Pancreas (tissue), 10 donors: ENCODE data around the gene MRPL58. TPM values are rescaled to one million over a fixed set of nuclear protein-coding genes. Genes with fewer than 3 reads are reported as not detected.

Experiments
- ATAC-seq, 4 donors: fragments of 200-7000 bp; cut with Tn5 transposase; one replicate each; pipeline versions ENCODE4 v1.8.0 to v1.9.1; 2020; ENCODE audit warnings: mild to moderate bottlenecking in 4 of 4, moderate library complexity in 4 of 4
- DNase-seq, 6 donors: peaks; one replicate each; pipeline ENCODE4 v3.0.0-alpha.2; 2020
- FAIRE-seq: peaks from 2 replicates; lab custom pipeline; 2012; peaks lifted over from hg19 to GRCh38; lab: Jason Lieb, UNC
- H3K27ac ChIP-seq, 4 donors: fragments of 200-600 bp; sonication (generic); 1 replicate in 3 of 4; 2 replicates in 1 of 4; pipeline versions ENCODE4 v1.5.0 to v1.8.0; 2020
- H3K27me3 ChIP-seq, 4 donors: fragments of 200-600 bp; one replicate each; pipeline ENCODE4 v1.8.0; 2021
- H3K36me3 ChIP-seq, 3 donors: fragments of 200-600 bp; sonication (generic) in 1 of 3; one replicate each; pipeline versions ENCODE4 v1.5.0 to v1.8.0; 2020 to 2021
- H3K4me1 ChIP-seq, 3 donors: fragments of 200-600 bp; one replicate each; pipeline ENCODE4 v1.8.0; 2021
- H3K4me3 ChIP-seq, 4 donors: fragments of 200-600 bp; sonication (generic) in 2 of 4; one replicate each; pipeline versions ENCODE4 v1.5.0 to v1.8.0; 2020 to 2021
- H3K9me3 ChIP-seq, 4 donors: fragments of 200-600 bp; one replicate each; pipeline ENCODE4 v1.8.0; 2021
- WGBS, 2 donors: extraction: QIAGEN DNeasy Blood & Tissue Kit; methylation state at CpG; one replicate each; pipeline ENCODE4 v1.1.7; 2013; 5-methylcytosine and 5-hydroxymethylcytosine counted together
- intact Hi-C, 3 donors: fragments of 100-400 bp; cut with DNase I; formaldehyde crosslinking; loops; one replicate each; pipeline versions ENCODE4 v1.11.1 to v1.14.2; 2022
- polyA plus RNA-seq, 2 donors: library from polyadenylated mRNA; stranded (reverse); fragments of 200-250 nt; gene quantifications; one replicate each; pipeline ENCODE4 v1.2.3, GENCODE V29; 2013
- total RNA-seq, 6 donors: library from RNA; stranded (reverse); fragmentation: NEBNext Ultra II Directional in 4 of 6; extraction: Animal tissue kit (Norgen Biotek cat#: 25700) in 4 of 6; gene quantifications; one replicate each; pipeline versions ENCODE4 v1.2.1 to v1.2.4, GENCODE V29; 2021 to 2023
- TF ChIP-seq, protein P1 (sequence below), 4 donors: fragments of 200-600 bp; sonication (generic) in 3 of 4; IDR thresholded peaks; one replicate each; pipeline versions ENCODE4 v1.5.0 to v1.8.0; 2021; ENCODE audit warnings: antibody characterized with exemption in 4 of 4
- donor health status: healthy with polysubstance abuse.
- donor health status: DM: no; HTN: no; CAD: no; lungs with moderate emphysema.
- donor health status: DM: no; HTN: no; CAD: no.
- donor health status: control.
- donor health status: control.
- donor health status: Bipolar disorder and iron deficiency.
- donor health status: DM: yes; HTN: yes; CAD: no.
- donor health status: DM: no; HTN: no; CAD: no.
- donor health status: DM: no; HTN: no; CAD: no.
- donor health status: DM: yes; HTN: yes; CAD: no.

The MRPL58 gene
- total and polyA plus RNA-seq, 8 donors: 11.7 to 23.6 (median 16.0) TPM

- H3K36me3 ChIP-seq: peaks cover 2 to 30% (median 14%) of the 10 kb centered on the region in 3 donors
- 88 to 94% methylated on average over 26 of the region's 26 CpGs for WGBS, 2 donors
These were observed 48.1 kb downstream of the MRPL58 start for GRCh38 chr17:75060434-75061054.

DNA sequence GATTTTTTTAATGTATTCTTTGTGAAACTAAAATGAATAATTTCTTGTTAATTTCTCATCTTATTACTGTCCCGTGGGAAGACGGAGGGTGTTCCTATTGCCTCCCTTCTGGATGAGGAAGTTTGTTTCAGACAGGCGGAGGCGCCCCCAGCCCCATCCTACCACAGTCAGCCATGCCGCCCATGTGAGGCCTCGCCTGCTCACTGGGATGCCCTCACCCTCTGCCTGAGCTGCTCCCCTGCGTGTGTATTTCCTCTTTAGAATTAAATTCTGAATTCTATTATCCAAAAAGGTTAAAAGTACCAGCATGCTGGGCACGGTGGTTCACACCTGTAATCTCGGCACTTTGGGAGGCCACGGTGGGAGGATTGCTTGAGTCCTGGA, 48.6 kb downstream of the MRPL58 start:
- peak in 1 of 6 donors; percentile 22 for DNase-seq
- TF ChIP-seq, protein P1, sequence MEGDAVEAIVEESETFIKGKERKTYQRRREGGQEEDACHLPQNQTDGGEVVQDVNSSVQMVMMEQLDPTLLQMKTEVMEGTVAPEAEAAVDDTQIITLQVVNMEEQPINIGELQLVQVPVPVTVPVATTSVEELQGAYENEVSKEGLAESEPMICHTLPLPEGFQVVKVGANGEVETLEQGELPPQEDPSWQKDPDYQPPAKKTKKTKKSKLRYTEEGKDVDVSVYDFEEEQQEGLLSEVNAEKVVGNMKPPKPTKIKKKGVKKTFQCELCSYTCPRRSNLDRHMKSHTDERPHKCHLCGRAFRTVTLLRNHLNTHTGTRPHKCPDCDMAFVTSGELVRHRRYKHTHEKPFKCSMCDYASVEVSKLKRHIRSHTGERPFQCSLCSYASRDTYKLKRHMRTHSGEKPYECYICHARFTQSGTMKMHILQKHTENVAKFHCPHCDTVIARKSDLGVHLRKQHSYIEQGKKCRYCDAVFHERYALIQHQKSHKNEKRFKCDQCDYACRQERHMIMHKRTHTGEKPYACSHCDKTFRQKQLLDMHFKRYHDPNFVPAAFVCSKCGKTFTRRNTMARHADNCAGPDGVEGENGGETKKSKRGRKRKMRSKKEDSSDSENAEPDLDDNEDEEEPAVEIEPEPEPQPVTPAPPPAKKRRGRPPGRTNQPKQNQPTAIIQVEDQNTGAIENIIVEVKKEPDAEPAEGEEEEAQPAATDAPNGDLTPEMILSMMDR (IDR thresholded peaks at IDR 0.05): no peak
- WGBS, 2 donors: 95 to 96% methylated on average over 10 of the region's 10 CpGs

More at GRCh38 chr17:75060434-75061054, 48.1 kb downstream of the MRPL58 start:
- peak in 1 of 6 donors; percentile 26 for DNase-seq
- TF ChIP-seq, protein P1 (IDR thresholded peaks at IDR 0.05): no peak
- intact Hi-C loops: no loop called here
- Histone ChIP-seq H3K9me3 (no peaks in the 10 kb centered on the region), H3K27me3 (no peaks in the 10 kb centered on the region), H3K4me3 (no peak overlapping the region), H3K27ac (no peak overlapping the region), H3K4me1 (no peaks in the 10 kb centered on the region)
- no peak for FAIRE-seq
- ATAC-seq: peak in 2 of 4 donors; percentile 32 to 47

DNA sequence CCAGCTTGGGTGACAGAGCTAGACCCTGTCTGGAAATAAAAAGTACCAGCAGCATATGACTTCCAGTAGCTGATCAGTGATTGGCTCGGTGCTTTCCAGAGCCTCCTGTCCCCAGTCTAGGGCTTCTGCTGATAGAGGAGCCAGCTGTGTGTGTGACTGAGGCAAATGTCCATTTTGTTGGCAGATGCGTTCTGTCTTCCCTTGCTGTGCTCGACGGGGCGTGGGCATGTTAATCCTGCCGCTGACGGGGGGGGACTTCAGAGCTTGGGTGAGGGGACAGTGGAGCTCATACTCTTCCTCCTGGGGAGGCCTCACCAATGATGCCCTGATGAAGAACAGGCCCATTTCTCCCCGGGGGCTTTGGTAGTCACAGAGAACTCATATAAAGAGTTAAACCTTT, 49.1 kb downstream of the MRPL58 start:
- Histone ChIP-seq H3K4me3 (no peak overlapping the region), H3K36me3 (peaks cover 2 to 30% (median 14%) of the 10 kb centered on the region in 3 donors), H3K27ac (no peak overlapping the region), H3K4me1 (no peaks in the 10 kb centered on the region), H3K27me3 (no peaks in the 10 kb centered on the region), H3K9me3 (no peaks in the 10 kb centered on the region)
- intact Hi-C loops: no loop called here
- FAIRE-seq (no peak), ATAC-seq (no peak), DNase-seq (peak in 1 of 6 donors; percentile 26)
- 86 to 91% methylated on average over 8 of the region's 8 CpGs for WGBS, 2 donors
- TF ChIP-seq, protein P1 (IDR thresholded peaks at IDR 0.05): no peak

More for the DNA sequence above, 48.6 kb downstream of the MRPL58 start:
- no peaks in the 10 kb centered on the region for H3K4me1 ChIP-seq
- H3K27me3 ChIP-seq: no peaks in the 10 kb centered on the region
- no peak overlapping the region for H3K4me3 ChIP-seq
- intact Hi-C loops: no loop called here
- peaks cover 2 to 30% (median 14%) of the 10 kb centered on the region in 3 donors for H3K36me3 ChIP-seq
- H3K27ac ChIP-seq: no peak overlapping the region
- FAIRE-seq (no peak), ATAC-seq (no peak)
- H3K9me3 ChIP-seq: no peaks in the 10 kb centered on the region

DNA sequence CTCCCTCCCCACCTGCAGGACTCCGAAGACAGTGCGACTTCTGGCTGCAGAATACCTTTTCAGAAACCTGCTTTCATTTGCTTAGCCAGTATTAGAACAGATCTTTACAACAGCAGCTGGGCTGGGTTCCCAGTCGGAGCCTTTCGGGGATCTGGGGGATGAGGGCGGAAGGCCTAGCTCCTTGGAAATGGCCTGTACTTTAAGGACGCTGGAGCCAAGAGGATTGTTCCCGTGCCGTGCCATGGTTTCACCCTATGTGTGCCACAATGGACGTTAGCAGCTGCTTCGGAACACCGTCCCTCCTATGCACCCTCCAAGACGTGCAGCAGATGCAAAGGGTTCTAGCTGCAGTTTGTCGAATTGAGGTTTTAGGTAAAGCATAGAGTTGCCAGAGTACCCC, 50.7 kb downstream of the MRPL58 start:
- TF ChIP-seq, protein P1 (IDR thresholded peaks at IDR 0.05): no peak
- H3K9me3 ChIP-seq: no peaks in the 10 kb centered on the region
- H3K27me3 ChIP-seq: no peaks in the 10 kb centered on the region
- H3K4me3 ChIP-seq: no peak overlapping the region
- H3K27ac ChIP-seq: no peak overlapping the region
- WGBS, 2 donors: 88 to 93% methylated on average over 13 of the region's 13 CpGs
- FAIRE-seq (no peak), ATAC-seq (no peak), DNase-seq (peak in 1 of 6 donors; percentile 33)
- H3K4me1 ChIP-seq: no peaks in the 10 kb centered on the region
- H3K36me3 ChIP-seq: peaks cover 2 to 30% (median 14%) of the 10 kb centered on the region in 3 donors
- intact Hi-C loops: no loop called here

- Histone ChIP-seq H3K36me3 (peaks cover 2 to 30% (median 14%) of the 10 kb centered on the region in 3 donors), H3K27ac (no peak overlapping the region), H3K4me3 (no peak overlapping the region), H3K27me3 (no peaks in the 10 kb centered on the region), H3K4me1 (no peaks in the 10 kb centered on the region), H3K9me3 (no peaks in the 10 kb centered on the region)
- ATAC-seq (no peak), FAIRE-seq (no peak), DNase-seq (peak in 1 of 6 donors; percentile 17)
- 77 to 96% methylated on average over 3 of the region's 3 CpGs for WGBS, 2 donors
- TF ChIP-seq, protein P1 (IDR thresholded peaks at IDR 0.05): no peak
- intact Hi-C loops: no loop called here
These were observed 51.2 kb downstream of the MRPL58 start for GRCh38 chr17:75063626-75064025.
